GF-D8 (cell line): ENCODE data around the gene MARVELD2.
"Not testable (repeated sequence)": the region's sequence is repeated elsewhere in the genome, so short reads cannot be mapped to it uniquely, and the experiment has no call there.

ENCODE experiments used
- DNase-seq: peaks from one replicate; lab custom pipeline; 2025; lab: John Stamatoyannopoulos, UW

The MARVELD2 gene, protein sequence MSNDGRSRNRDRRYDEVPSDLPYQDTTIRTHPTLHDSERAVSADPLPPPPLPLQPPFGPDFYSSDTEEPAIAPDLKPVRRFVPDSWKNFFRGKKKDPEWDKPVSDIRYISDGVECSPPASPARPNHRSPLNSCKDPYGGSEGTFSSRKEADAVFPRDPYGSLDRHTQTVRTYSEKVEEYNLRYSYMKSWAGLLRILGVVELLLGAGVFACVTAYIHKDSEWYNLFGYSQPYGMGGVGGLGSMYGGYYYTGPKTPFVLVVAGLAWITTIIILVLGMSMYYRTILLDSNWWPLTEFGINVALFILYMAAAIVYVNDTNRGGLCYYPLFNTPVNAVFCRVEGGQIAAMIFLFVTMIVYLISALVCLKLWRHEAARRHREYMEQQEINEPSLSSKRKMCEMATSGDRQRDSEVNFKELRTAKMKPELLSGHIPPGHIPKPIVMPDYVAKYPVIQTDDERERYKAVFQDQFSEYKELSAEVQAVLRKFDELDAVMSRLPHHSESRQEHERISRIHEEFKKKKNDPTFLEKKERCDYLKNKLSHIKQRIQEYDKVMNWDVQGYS

GRCh38 chr5:69414885-69415583 is at the start of gene MARVELD2:
TSS of gene MARVELD2 (plus strand) at chr5:69415116. CDS start at chr5:69419386, 4,270 bp downstream.
- no peak for DNase-seq

DNA sequence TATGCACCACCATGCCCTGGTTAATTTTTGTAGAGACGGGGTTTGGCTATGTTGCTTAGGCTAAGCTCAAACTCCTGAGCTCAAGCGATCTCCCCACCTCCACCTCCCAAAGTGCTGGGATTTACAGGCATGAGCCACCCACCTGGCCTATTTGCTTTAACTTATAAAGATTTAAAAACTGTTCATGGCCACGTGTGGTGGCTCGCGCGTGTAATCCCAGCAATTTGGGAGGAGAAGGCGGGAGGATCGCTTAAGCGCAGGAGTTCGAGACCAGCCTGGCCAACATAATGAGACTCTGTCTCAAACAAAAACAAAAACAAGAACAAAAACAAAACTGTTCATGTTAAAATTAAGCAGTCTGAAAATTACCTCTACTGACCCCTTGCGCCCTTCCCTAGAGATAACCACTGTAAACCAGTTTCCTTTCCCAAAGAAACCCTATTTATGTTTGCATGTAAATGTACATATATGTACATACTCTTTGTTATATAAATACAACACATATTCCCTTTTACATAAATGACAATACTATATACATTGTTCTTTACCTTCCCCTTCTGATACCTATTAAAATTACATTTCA is 47.1 kb upstream of the MARVELD2 start:
- DNase-seq = no peak

DNA sequence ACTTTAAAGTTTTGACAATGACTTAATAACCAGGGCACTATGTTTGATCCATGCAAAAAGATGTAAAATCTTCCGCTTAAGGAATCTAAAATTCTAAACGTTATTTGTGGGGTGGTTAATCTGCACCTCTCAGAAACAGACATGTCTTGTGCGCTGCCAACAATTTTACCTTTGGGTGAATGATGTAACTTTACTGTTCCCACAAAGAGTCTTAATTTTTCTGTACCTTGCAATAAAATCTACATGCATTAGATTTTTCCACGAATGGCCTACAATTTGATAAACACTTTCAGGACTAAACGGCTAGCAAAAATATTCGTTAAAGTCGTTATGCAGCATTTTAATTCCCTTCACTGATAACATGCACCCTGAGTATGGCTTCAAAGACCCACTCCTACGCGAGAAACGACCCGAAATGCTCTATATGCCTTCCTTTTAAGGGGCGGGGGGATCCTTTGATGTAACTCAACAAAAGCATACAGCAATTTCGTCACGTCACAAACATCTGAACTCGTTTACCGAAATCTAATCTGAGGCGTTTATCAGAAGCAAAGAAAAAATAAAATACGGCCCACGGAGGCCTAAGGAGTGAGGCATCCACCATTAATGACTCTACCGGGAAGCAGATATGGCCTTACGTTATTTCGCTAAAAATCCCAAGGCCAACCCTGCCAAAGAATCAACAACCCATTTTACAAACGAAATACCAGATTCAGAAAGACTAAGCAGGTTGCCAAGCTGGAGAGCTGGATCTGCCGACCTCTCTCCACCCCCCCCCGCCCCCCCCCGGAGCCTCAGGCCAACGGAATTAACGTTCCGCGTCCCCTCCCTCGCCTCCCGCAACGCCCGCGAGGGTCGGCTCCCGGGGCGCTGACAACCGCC is 46.2 kb upstream of the MARVELD2 start:
- no peak for DNase-seq

DNA sequence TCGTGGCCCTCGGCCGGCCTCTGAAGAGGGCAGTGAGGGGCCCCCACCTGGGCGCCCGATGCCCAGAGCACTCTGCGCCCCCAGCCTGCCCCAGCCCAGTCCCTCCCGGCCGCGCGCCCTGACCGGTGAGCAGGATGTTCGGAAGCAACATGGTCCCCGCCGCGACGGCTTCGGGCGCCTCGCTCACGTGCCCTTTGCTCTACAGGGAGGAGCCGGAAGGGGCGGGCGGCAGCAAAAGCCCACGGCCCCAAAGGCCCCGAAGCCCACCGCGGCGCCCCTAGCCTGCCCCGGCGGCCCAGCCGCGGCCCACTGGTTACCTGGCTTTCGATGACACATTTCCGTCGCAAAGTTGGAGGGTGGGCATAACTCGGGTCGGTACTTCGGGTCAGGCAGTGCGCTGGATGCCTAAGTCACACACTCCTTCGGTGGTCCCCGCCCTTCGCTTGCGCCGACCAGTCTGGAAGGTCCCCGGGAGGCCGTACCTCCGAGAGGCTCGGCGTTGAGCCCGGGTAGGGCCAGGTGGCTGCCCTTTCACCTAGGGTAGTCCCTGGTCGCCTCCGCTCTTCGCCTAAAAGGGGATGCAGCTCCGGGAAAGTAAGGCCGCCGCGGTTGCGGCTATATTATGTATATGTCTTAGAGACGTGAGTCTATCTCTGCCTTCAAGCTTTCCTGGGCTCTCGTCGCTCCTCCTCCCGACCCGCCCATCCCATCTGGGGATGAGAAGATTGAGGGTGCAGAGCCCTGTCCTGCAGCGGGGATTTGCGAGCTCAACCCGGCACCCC is 45.4 kb upstream of the MARVELD2 start, which contains the start of the genes AK6, RAD17 and TAF9:
Gene AK6 (minus strand): TSS at position 181 of the 782 bp plus-strand sequence. CDS start 30 bp downstream, at position 151.
Gene RAD17 (plus strand): TSS at position 479 of the 782 bp plus-strand sequence. CDS start 2,391 bp downstream, outside the sequence.
Gene TAF9 (minus strand): TSS at position 181 of the 782 bp plus-strand sequence. CDS start 3,783 bp downstream, outside the sequence.
- DNase-seq = peak; percentile 57

DNA sequence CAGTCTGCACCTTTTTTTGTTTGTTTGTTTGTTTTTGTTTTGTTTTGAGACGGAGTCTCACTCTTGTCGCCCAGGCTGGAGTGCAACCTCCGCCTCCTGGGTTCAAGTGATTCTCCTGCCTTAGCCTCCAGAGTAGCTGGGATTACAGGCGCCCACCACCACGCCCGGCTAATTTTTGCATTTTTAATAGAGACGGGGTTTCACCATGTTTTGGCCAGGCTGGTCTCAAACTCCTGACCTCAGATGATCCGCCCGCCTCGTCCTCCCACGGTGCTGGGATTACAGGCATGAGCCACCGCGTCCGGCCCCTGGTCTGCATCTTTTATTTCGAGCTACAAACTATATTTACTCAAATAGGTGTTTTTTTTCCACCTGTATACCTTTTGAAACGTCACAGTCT is 44.6 kb upstream of the MARVELD2 start:
- not testable (repeated sequence) for DNase-seq

DNA sequence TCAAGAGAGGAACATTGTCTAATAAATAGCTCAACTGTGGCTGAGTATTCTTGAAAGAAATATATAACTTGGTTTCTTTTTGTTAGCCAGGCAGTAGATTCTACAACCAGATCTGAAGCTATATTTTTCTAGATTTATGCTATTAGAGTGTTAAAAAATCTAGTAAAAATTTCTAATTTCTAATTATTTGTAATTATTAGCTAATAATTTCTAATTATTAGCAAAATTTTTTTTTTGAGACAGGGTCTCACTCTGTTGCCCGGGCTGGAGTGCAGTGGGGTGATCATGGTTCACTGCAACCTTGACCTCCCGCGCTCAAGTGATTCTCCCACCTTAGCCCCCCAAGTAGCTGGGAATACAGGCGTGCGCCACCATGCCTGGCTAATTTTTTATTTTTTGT is 42.5 kb upstream of the MARVELD2 start:
- no peak for DNase-seq

DNA sequence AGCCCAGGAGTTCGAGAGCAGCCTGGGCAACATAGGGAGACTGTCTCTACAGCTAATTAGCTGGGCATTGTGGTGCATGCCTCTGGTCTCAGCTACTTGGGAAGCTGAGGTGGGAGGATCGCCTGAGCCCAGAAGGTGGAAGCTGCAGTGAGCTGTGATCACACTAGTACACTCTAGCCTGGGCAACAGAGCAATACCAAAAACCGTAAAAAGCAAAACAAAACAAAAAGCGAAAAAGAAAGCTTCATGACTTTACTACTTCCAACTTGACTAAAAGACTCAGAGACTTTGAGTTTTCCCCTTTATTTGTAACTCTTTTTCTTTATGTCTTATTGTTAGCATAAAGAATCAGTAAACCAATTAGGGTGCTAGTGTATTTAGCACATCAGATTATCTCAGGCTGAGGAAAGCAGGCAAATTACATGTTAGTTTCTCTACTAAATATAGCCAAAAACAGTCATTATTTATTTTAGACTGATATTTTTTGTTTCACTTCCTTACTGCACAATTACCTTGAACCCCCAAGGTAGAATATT is 39.9 kb upstream of the MARVELD2 start:
- no peak for DNase-seq

- no peak for DNase-seq
These were observed 36.5 kb upstream of the MARVELD2 start for GRCh38 chr5:69378376-69378775.

- DNase-seq = no peak
These were observed 10.1 kb upstream of the MARVELD2 start for GRCh38 chr5:69404659-69405330.

DNA sequence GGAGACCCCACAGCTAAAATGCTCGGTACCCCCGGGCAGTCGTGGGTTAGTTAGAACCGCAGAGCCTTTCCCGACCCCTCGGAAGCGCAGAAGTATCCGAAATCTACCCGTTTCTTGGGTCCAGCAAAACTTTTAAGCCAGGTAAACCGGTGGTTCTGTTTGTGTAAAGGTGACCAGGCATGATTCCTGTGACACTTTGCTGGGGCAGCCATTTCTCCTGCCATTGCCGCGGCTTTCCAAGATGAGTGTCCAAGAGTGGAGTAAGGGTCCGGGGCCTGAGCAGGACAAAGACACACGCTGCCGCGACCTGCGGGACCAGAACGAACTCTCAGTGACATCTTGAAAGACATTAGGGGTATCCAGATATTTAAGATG is 655 bp downstream of the MARVELD2 start:
- no peak for DNase-seq

GRCh38 chr5:69416180-69416579 is 1.3 kb downstream of the MARVELD2 start:
- no peak for DNase-seq

- DNase-seq = no peak
These were observed 1.8 kb downstream of the MARVELD2 start for GRCh38 chr5:69416699-69417098.

DNA sequence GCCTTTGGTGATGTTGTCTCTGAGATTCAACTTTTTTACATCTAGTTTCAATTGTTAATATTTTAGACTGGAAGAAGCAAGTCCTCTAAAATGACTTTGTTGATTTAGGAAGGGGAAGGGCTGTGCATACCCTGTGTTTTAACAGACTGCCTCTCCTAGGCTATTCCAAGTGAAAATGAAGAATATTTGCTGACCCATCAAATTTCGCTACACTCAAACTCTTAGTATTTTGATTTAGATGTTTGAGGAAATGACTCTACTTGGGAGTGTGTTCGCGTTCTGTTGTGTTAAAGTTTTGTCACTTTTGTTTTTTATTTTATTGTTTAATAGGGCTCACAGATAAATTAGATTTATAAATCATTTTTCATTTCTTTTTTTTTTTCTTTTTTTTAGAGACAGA is 3.6 kb downstream of the MARVELD2 start:
- no peak for DNase-seq

DNA sequence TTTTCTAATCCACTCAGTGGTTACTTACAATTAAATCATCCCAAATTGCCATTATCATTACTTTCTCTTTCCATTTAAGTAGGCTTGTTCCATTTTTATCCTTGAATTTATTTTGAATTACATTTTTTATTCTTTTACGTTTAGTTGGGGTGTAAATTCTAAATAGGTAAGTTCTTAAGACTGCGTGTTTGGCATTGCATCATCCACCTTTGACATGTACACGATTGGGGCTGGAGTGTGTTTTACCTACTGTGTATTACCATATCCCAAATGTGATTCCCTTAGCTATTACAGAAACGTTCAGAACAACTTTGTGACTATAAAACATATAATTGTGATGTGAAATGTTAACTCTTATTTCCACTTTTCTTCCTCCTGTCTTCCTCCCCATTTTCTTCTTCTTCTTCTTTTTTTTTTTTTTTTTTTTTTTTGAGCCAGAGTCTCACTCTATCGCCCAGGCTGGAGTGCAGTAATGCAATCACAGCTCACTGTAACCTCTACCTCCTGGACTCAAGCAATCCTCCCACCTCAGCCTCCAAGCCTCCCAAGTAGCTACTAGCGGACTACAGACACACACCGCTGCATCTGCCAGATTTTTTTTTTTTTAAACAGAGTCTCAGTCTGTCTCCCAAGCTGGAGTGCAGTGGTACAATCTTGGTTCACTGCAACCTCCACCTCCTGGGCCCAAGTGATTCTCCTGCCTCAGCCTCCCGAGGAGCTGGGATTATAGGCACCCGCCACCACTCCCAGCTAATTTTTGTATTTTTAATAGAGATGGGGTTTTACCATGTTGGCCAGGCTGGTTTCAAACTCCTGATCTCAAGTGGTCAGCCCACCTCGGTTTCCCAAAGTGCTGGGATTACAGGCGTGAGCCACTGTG is 16.7 kb downstream of the MARVELD2 start:
- no peak for DNase-seq

DNA sequence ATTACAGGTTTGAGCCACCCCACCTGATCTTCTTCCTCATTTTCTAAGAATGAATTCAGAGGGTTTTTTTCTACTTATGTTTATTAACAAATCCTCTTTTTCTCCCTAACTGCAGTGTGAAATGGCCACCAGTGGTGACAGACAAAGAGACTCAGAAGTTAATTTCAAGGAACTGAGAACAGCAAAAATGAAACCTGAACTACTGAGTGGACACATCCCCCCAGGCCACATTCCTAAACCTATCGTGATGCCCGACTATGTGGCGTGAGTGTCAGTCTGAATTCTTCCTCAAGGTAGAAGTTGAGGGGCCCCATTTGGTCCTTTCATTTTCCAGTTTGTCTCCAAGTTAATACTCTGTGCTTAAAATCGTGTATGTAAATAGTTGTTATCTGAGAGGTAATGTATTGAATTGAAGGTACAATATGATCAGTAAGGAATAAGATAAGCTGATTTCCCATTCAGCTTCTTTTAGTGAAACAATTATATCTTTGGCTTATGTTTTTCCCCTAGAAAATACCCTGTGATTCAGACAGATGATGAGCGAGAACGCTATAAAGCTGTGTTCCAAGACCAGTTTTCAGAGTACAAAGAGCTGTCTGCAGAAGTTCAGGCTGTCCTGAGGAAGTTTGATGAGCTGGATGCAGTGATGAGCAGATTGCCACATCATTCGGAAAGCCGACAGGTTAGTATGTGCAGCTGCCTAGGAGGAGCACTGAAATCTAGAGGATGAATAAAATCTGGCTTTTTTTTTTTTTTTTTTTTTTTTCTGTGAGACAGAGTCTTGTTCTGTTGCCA is 17.7 kb downstream of the MARVELD2 start:
- no peak for DNase-seq

DNA sequence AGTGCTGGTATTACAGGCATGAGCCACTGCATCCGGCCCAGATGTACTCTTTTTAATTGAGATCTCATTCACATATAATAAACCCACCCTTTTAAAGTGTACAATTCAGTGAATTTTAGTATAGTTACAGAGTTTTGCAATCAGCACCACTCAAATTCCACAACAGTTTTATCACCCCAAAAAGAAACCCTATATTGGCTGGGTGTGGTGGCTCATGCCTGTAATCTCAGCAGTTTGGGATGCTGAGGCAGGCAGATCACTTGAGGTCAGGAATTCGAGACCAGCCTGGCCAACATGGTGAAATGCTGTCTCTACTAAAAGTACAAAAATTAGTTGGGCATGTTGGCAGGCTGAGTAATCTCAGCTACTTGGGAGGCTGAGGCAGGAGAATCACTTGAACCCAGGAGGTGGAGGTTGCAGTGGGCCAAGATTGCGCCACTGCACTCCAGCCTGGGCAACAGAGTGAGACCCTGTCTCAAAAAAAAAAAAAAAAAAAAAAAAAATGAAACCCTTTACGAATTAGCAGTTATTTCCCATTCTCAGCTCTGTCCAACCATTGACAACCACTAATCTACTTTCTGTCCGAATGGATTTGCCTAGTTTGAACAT is 20.5 kb downstream of the MARVELD2 start:
- not testable (repeated sequence) for DNase-seq

- no peak for DNase-seq
These were observed 29.3 kb downstream of the MARVELD2 start for GRCh38 chr5:69444127-69444754.
